Activated CD4-positive, alpha-beta T cell treated with anti-CD3 and anti-CD28 coated beads for 4 hours (primary cell): Measurements from ENCODE around the gene AGR3.

ENCODE experiments used
- DNase-seq, 2 donors: peaks; one replicate each; pipeline ENCODE4 v3.0.0-alpha.2; 2020

Gene AGR3

GRCh38 chr7:16822029-16822428 is 59.8 kb downstream of the AGR3 start:
- DNase-seq, result no peak

- no peak for DNase-seq
Measured at GRCh38 chr7:16818732-16819131, 63.1 kb downstream of the AGR3 start.

- DNase-seq, result no peak
Measured at GRCh38 chr7:16817536-16817935, 64.2 kb downstream of the AGR3 start.

GRCh38 chr7:16816824-16817223 is 65.0 kb downstream of the AGR3 start:
- DNase-seq, result no peak

GRCh38 chr7:16815001-16815400 is 66.8 kb downstream of the AGR3 start:
- DNase-seq, result no peak

- no peak for DNase-seq
Measured at GRCh38 chr7:16813232-16813616, 68.6 kb downstream of the AGR3 start.

GRCh38 chr7:16812542-16813231 is 69.1 kb downstream of the AGR3 start:
- DNase-seq, result no peak

GRCh38 chr7:16811551-16811950 is 70.2 kb downstream of the AGR3 start:
- no peak for DNase-seq

- DNase-seq, result no peak
Measured at GRCh38 chr7:16810573-16810972, 71.2 kb downstream of the AGR3 start.

GRCh38 chr7:16810112-16810511 is 71.7 kb downstream of the AGR3 start:
- DNase-seq, result no peak
